ENCODE measurements around the gene TTC3.

TTC3 gene

GRCh38 chr21:37245151-37245550 is 172.1 kb downstream of the TTC3 start:
- no peak for DNase-seq (ENCODE audit: low read depth, low spot score)

GRCh38 chr21:37248298-37248697 is 175.2 kb downstream of the TTC3 start:
- DNase-seq (ENCODE audit: low read depth, low spot score) = no peak

GRCh38 chr21:37249112-37249904 is 176.3 kb downstream of the TTC3 start:
- no peak for DNase-seq (ENCODE audit: low read depth, low spot score)

- no peak for DNase-seq (ENCODE audit: low read depth, low spot score)
Measured at GRCh38 chr21:37251294-37251634, 178.2 kb downstream of the TTC3 start.

Data from iPS DF 19.7 (cell line).